RWPE1 (cell line): ENCODE results near the gene PAK1.

Source experiments
- CTCF ChIA-PET: fragments of 350-600 bp; sonication (Branson Sonifier 250); formaldehyde crosslinking; extraction: SDS; loops from one replicate; lab custom pipeline; 2021; lab: Yijun Ruan, JAX
- POLR2A ChIA-PET: fragments of 400-600 bp; formaldehyde crosslinking; extraction: SDS; loops from one replicate; lab custom pipeline; 2020; ENCODE audit warnings: antibody characterized with exemption; ENCODE audit not compliant: low non-redundant PET; lab: Yijun Ruan, JAX
- DNase-seq: peaks from one replicate; pipeline ENCODE4 v3.0.0; 2012; ENCODE audit warnings: low spot score
- H3K27ac ChIP-seq: fragments of 450-650 bp; 2 replicates; pipeline ENCODE4 v1.5.1; 2017
- TF ChIP-seq, protein P1 (sequence below): fragments of 450-650 bp; conservative IDR thresholded peaks from 2 replicates; pipeline ENCODE4 v1.5.1; 2017; ENCODE audit warnings: low read depth, mild to moderate bottlenecking

PAK1 gene

DNA sequence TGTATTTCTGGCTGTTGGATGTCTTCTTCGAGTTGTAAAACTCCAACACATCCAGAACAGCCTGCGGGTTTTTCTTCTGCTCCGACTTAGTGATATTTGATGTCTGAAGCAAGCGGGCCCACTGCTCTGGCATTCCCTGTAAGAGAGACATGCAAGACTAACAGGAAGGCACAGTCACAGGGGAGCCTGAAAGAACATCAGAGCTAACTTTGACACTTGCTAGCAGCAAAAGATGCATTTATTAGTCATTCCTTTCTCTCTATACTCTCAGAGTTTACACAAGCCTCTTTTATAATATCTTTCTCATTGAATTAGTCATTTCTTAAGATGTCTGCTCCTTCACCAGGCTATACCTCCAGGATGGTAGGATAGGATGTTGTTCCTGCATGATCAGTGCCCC, 94.6 kb downstream of the PAK1 start:
- CTCF ChIA-PET, result no interaction called here
- H3K27ac ChIP-seq, result no peak overlapping the region
- DNase-seq, result no peak
- POLR2A ChIA-PET, result no interaction called here
- TF ChIP-seq, protein P1, sequence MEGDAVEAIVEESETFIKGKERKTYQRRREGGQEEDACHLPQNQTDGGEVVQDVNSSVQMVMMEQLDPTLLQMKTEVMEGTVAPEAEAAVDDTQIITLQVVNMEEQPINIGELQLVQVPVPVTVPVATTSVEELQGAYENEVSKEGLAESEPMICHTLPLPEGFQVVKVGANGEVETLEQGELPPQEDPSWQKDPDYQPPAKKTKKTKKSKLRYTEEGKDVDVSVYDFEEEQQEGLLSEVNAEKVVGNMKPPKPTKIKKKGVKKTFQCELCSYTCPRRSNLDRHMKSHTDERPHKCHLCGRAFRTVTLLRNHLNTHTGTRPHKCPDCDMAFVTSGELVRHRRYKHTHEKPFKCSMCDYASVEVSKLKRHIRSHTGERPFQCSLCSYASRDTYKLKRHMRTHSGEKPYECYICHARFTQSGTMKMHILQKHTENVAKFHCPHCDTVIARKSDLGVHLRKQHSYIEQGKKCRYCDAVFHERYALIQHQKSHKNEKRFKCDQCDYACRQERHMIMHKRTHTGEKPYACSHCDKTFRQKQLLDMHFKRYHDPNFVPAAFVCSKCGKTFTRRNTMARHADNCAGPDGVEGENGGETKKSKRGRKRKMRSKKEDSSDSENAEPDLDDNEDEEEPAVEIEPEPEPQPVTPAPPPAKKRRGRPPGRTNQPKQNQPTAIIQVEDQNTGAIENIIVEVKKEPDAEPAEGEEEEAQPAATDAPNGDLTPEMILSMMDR, result no peak

DNA sequence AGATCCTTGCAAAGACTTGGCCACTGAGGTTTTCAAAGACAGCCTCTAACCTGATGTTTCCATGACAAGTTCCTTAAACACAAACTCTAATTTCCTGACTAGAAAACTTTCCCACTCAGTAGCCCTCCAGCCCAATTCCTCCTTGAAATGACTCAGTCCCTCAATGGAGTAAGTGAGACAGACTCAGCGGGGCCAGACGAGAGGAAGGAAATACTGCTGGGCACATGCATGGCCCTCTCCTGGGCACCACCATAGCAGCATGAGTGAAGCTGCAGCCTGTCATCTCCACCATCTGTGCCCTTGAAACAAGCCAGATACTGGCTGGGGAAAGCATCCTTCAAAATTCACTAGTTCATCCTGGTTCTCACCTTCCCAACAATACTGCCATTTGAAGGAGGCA, 96.2 kb downstream of the PAK1 start:
- DNase-seq, result no peak
- ChIA-PET POLR2A (no interaction called here), CTCF (interaction anchor here (0.7 kb wide), 1 partner anchor 49 kb away, joined by 3 read pairs; no protein-coding TSS in a partner anchor)
- no peak overlapping the region for H3K27ac ChIP-seq
- TF ChIP-seq, protein P1, result no peak

DNA sequence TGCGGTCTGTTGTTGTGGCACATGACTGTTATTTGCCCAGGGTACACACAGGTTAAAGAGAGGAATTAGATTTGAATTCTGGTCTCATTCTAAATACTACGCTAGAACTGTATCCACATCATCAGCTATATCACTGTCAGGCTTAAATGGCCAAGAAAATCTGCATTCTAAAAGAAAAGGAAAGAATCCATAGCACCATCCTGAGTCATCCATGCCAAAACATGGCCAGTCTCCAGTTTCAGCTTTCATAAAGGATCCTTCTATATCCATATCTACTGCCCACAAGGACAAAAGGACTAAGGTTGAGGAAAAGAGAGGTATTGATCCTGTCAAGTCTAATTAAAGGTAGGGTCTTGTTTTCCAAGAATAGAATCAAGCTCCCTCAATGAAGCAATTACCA, 98.8 kb downstream of the PAK1 start:
- no peak for DNase-seq
- no peak overlapping the region for H3K27ac ChIP-seq
- ChIA-PET POLR2A (no interaction called here), CTCF (interaction anchor here (0.6 to 1.3 kb wide), 2 partner anchors 13 to 420 kb away, joined by 4 read pairs; no protein-coding TSS in a partner anchor)
- TF ChIP-seq, protein P1, result no peak

DNA sequence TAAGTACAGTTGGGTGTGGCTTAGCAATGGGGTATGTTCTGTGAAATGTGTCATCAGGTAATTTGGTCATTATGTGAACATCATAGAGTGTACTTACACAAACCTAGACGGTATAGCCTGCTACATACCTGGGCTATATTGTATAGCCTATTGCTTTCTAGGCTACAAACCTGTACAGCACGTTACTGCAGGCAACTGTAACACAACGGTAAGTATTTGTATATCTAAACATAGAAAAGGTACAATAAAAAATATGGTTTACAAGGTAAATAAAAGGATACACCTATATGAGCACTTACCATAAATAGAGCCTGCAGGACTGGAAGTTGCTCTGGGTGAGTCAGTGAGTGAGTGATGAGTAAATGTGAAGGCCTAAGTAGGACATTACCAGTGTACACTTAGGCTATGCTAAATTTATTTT, 99.3 kb downstream of the PAK1 start:
- DNase-seq, result no peak
- POLR2A ChIA-PET, result no interaction called here
- H3K27ac ChIP-seq, result no peak overlapping the region
- CTCF ChIA-PET, result interaction anchor here (0.8 to 1.3 kb wide), 2 partner anchors 13 to 178 kb away, joined by 3 to 4 read pairs; no protein-coding TSS in a partner anchor
- TF ChIP-seq, protein P1, result no peak

DNA sequence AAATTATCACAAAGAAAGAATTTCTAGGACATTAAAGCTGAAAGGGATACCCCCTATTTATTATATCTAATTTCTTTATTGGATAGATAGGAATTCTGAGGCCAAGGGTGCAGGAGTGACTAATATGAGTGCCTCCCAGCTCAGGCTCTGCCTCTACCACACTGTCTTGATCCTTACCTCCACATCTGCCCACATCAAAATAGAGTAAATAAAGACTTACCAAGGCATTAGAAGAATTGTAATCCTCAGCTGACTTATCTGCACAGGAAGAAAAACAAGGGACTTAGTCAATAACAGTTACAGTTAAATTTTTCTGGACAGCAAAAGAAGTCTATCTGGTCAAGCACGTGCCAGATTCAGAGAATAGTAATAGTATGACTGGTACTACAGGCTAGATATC, 99.8 kb downstream of the PAK1 start:
- H3K27ac ChIP-seq, result no peak overlapping the region
- DNase-seq, result no peak
- TF ChIP-seq, protein P1, result no peak
- ChIA-PET CTCF (interaction anchor here (0.8 kb wide), 1 partner anchor 177 kb away, joined by 3 read pairs; no protein-coding TSS in a partner anchor), POLR2A (no interaction called here)

DNA sequence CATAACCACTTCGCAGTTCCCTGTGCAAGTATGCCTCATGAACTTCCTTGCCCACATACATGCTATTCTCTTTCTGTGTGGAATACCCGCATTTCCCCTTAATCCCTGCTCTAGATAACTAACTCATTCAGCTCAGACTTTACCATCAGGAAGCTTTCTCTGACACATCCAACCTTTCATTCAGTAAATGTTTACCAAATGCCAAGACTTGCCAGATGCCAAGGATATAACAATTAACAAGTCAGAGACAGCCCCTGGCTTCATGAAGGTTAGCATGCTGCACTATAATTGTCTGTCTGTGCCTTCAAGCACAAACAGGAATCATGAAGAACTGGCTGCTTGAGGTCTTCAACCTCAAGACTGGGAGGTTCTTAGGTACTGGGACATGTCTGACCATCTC, 101.2 kb downstream of the PAK1 start:
- POLR2A ChIA-PET, result no interaction called here
- CTCF ChIA-PET, result no interaction called here
- DNase-seq, result no peak
- TF ChIP-seq, protein P1, result no peak
- H3K27ac ChIP-seq, result no peak overlapping the region
